NK-92 treated with Interleukin-12 subunit alpha and Interleukin-12 subunit beta, amount 100 ng/mL, for 24 hours (cell line): ENCODE data around the gene LMNA.
"Not testable (repeated sequence)": the region's sequence is repeated elsewhere in the genome, so short reads cannot be mapped to it uniquely, and the experiment has no call there.

Source experiments
- DNase-seq: peaks from one replicate; lab custom pipeline; 2025; lab: John Stamatoyannopoulos, UW

Gene LMNA

DNA sequence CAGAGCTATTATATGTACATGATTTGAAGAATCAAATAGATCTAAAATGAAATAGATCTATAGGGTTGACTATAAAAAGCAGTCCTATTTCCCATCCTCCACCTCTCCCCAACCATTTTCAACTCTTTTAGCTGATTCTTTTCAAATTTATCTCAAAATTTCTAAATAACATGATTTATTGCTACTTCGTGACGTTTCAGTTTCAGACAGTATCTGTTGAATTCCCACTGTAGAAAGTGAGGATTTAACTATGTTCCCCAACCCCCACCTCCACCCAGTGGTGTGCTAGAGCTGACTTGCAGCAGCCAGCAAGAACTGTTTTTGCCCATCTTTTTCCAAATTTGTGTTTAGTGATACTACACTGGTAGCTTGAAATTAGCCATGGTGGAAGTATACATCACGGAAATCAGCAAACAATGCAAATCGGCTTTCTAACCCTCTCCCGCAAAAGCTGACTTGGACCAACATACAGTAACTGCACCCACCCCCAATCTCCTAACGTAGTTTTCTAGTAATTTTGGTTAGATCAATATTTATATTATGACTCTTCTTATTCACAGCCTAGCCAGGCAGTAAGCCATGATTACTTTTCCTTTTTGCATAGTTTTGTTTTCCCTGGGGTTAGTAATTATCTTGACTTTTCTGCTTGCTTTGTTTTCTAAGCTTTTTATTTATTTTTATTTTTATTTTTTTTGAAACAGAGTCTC lies 49.8 kb downstream of the LMNA start:
- no peak for DNase-seq

DNA sequence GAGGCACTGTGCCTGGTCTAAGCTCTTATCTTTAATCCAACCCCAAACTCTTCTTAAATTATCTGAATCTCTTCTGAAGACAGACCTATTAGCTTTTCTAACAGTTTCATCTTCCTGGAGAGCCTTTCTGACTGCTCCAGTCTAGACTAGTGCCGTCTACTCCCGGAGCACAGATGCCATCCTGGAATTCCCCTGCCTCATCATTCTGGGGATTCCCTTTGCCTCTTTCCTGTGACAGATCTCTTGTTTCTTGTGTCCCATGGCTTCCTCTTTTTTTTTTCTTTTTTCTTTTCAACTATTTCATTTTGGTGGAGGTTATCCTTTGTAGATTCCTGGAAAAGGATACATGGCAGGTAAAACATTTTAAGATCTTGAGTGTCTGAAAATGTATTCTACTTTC lies 50.6 kb downstream of the LMNA start:
- no peak for DNase-seq

DNA sequence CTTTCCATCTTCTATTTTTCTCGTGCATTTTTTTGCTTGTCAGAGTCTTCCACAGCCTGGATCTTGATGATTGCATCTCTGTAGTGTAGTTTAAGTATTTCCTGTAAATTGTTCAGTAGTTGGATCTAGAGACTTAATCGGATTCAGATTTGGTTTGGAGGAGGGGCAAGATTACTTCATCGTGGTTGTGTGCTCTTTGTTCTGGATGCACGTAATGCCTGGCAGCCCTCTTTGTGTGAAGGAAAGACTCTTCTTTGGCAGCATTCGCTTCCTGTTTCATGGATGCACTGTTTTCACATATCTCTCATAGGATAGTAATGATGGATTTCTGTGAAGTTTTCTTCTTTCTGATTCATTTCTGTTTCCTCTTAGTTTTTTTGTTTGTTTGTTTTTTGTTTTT lies 53.0 kb downstream of the LMNA start:
- no peak for DNase-seq

- DNase-seq: no peak
These were observed 58.4 kb downstream of the LMNA start for GRCh38 chr1:156172696-156173470.

DNA sequence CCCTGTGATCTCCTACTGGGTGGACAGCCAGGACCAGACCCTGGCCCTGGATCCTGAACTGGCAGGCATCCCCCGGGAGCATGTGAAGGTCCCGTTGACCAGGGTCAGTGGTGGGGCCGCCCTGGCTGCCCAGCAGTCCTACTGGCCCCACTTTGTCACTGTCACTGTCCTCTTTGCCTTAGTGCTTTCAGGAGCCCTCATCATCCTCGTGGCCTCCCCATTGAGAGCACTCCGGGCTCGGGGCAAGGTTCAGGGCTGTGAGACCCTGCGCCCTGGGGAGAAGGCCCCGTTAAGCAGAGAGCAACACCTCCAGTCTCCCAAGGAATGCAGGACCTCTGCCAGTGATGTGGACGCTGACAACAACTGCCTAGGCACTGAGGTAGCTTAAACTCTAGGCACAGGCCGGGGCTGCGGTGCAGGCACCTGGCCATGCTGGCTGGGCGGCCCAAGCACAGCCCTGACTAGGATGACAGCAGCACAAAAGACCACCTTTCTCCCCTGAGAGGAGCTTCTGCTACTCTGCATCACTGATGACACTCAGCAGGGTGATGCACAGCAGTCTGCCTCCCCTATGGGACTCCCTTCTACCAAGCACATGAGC lies 62.2 kb downstream of the LMNA start:
- DNase-seq: no peak

DNA sequence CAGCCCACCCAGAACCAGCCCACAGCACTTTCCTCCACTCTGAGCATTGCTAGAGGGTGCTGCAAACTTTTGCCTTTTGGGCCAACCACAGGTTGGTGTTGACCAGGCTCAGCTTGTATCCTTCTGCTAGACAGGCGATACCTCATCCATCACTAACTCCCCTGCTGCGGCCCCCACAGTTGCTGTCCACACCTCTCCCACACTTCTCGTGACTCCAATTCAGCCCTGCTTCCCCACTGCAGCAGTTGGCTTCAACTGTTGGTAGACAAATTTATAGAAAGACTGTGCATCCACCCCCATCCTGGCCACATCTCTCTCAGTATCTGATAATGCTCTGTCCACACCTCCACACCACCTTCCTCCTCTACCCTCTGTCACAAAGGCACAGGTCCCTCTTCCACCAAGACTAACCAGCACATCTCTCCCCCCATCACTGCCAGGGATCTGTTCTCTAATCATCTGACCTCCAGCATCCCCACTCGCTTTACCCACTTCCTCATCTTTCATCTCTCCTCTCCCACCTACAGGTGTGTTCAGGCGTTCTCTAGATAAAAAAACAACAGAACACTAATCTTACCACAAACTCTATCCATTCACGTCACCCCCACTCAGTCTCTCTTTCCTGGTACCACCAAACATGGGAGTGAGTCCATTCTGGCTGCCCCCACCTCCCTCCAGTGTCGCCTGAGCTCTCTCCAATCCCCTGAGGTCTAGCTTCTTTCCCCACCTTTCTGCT lies 63.6 kb downstream of the LMNA start:
- no peak for DNase-seq

GRCh38 chr1:156180471-156180870 lies 66.0 kb downstream of the LMNA start:
- DNase-seq: no peak

DNA sequence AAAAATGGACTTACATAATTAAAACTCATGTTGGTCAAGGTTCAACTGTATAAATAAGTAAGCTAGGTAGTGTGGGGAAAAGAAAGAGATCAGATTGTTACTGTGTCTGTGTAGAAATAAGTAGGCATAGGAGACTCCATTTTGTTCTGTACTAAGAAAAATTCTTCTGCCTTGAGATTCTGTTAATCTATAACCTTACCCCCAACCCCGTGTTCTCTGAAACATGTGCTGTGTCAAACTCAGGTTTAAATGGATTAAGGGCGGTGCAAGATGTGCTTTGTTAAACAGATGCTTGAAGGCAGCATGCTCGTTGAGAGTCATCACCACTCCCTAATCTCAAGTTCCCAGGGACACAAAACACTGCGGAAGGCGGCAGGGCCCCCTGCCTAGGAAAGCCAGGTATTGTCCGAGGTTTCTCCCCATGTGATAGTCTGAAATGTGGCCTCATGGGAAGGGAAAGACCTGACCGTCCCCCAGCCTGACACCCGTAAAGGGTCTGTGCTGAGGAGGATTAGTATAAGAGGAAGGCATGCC lies 66.9 kb downstream of the LMNA start:
- DNase-seq: not testable (repeated sequence)

DNA sequence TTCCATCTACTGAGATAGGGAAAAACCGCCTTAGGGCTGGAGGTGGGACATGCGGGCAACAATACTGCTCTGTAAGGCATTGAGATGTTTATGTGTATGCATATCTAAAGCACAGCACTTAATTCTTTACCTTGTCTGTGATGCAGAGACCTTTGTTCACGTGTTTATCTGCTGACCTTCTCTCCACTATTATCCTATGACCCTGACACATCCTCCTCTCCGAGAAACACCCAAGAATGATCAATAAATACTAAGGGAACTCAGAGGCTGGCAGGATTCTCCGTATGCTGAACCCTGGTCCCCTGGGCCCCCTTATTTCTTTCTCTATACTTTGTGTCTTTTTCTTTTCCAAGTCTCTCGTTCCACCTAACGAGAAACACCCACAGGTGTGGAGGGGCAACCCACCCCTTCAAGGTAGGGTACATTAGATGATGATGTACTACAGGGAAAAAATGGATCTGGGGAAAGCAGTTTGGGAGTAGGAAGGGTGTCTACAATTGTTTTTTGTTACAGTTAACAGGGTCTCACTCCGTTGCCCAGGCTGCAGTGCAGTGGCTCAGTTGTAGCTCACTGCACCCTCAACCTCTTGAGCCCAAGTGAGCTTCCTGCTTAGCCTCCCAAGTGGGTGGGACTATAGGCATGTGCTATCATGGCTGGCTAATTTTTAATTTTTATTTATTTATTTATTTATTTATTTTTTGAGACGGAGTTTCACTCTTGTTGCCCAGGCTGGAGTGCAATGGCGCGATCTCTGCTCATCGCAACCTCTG lies 67.7 kb downstream of the LMNA start:
- DNase-seq: not testable (repeated sequence)

DNA sequence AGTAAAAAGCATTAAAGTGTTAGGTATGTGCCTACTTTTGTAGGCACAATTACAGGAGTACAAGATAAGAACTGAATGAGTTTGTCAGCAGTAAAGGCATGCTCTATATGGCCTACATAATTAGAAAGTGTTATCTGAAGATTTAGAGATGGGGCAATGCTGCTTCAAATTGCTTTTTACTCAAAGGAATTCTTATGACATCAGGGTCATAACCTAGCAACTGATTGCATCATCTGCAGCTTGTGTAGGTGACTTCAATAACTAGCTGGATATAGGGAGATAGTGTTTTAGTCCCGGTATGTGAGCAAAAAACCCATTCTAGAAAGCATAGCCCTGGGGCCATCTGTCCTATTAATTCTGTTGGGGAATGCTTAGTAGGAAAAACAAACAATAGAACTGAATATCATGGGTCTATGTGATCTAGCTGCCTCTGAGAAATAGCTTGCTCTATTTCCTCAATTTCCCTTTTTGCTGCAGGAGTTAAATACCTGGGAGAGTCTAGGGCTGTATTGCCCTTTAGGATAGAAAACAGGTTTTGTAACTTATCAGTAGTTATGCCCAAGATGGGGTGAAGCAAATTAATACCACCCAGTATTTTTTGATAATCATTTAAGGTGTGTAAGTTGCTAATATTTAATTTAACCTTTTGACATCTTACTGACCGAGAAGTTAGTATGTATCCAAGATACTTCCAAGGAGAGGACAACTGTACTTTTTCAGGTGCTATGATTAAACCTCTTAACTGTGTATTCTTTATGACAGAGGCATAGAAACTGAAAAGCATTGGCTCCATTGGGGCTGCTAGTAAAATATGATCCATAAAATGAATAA lies 72.1 kb downstream of the LMNA start:
- DNase-seq: not testable (repeated sequence)
